Uterus (tissue), 2 donors: Measurements from ENCODE around the gene SEPTIN8.

Source experiments
- CTCF ChIP-seq, 4 experiments: fragments of 200-600 bp in 2 of 4; fragments of 450-650 bp in 2 of 4; sonication (generic) in 2 of 4; IDR thresholded peaks; one replicate each; pipeline ENCODE4 v1.5.1; 2016 to 2019; ENCODE audit warnings: antibody characterized with exemption in 4 of 4, mild to moderate bottlenecking in 2 of 4, moderate library complexity in 1 of 4
- POLR2A ChIP-seq, 2 donors: fragments of 450-650 bp; IDR thresholded peaks; one replicate each; pipeline ENCODE4 v1.6.1; 2016; ENCODE audit warnings: antibody characterized with exemption in 2 of 2, mild to moderate bottlenecking in 1 of 2, moderate library complexity in 1 of 2

GRCh38 chr5:132773601-132774355 lies 3.3 kb downstream of the SEPTIN8 start:
- TF ChIP-seq CTCF (IDR thresholded peaks at IDR 0.05): no peak
- TF ChIP-seq POLR2A (IDR thresholded peaks at IDR 0.05): no peak
